Neural cell (in vitro differentiated cells): ENCODE results near the gene PILRA. TPM values are rescaled to one million over a fixed set of nuclear protein-coding genes. Genes with fewer than 3 reads are reported as not detected.

Experiments used
- H2AFZ ChIP-seq: fragments of 200-600, 300-800 bp; sonication (generic), shearing (Covaris generic); 2 replicates; pipeline ENCODE4 v1.6.0; 2014; ENCODE audit warnings: low read depth, mild to moderate bottlenecking, antibody characterized with exemption, low read length, moderate library complexity
- H3F3A ChIP-seq: fragments of 200-600 bp; shearing (Covaris generic); 2 replicates; pipeline ENCODE4 v1.6.1; 2016; ENCODE audit warnings: mild to moderate bottlenecking, moderate library complexity, mixed read lengths, antibody characterized with exemption, low read length; ENCODE audit not compliant: insufficient read depth, poor library complexity, severe bottlenecking
- H3K27ac ChIP-seq: fragments of 200-600, 300-800 bp; sonication (generic), shearing (Covaris generic); 2 replicates; pipeline ENCODE4 v1.5.1; 2014; ENCODE audit warnings: mild to moderate bottlenecking, low read length, moderate library complexity
- H3K27me3 ChIP-seq: fragments of 300-800, 200-600 bp; sonication (generic), shearing (Covaris generic); 2 replicates; pipeline ENCODE4 v1.6.0; 2014; ENCODE audit warnings: mild to moderate bottlenecking, low read depth, low read length, moderate library complexity; ENCODE audit not compliant: insufficient read depth
- H3K36me3 ChIP-seq: fragments of 300-800, 200-600 bp; sonication (generic), shearing (Covaris generic); 2 replicates; pipeline ENCODE4 v1.5.1; 2014; ENCODE audit warnings: mild to moderate bottlenecking, antibody characterized with exemption, low read length, moderate library complexity; ENCODE audit not compliant: insufficient read depth
- H3K4me2 ChIP-seq: fragments of 300-800, 200-600 bp; sonication (generic), shearing (Covaris generic); 2 replicates; pipeline ENCODE4 v1.6.0; 2014; ENCODE audit warnings: mild to moderate bottlenecking, low read length
- H3K4me3 ChIP-seq: fragments of 300-800, 200-600 bp; sonication (generic), shearing (Covaris generic); 2 replicates; pipeline ENCODE4 v1.5.1; 2014; ENCODE audit warnings: mild to moderate bottlenecking, low read length, moderate library complexity
- H3K79me2 ChIP-seq: fragments of 200-600 bp; shearing (Covaris generic); replicated peaks from 2 replicates; pipeline ENCODE4 v1.6.0; 2014; ENCODE audit warnings: mild to moderate bottlenecking, low read length, moderate library complexity; ENCODE audit not compliant: insufficient read depth
- H3K9ac ChIP-seq: fragments of 300-800, 200-600 bp; sonication (generic), shearing (Covaris generic); 2 replicates; pipeline ENCODE4 v1.6.1; 2016; ENCODE audit warnings: mild to moderate bottlenecking, low read length, mixed read lengths
- H3K9me2 ChIP-seq: fragments of 200-600 bp; shearing (Covaris generic); 2 replicates; pipeline ENCODE4 v1.6.1; 2016; ENCODE audit warnings: mild to moderate bottlenecking, low read length, mixed read lengths; ENCODE audit not compliant: insufficient read depth
- H3K9me3 ChIP-seq: fragments of 200-600, 300-800 bp; sonication (generic), shearing (Covaris generic); 2 replicates; pipeline ENCODE4 v1.6.1; 2016; ENCODE audit warnings: mild to moderate bottlenecking, mixed run types, low read length, moderate library complexity, mixed read lengths
- H4K20me1 ChIP-seq: fragments of 200-600 bp; shearing (Covaris generic); 2 replicates; pipeline ENCODE4 v1.6.1; 2016; ENCODE audit warnings: mild to moderate bottlenecking, mixed run types; ENCODE audit not compliant: insufficient read depth
- EP300 ChIP-seq: fragments of 450-650 bp; conservative IDR thresholded peaks from 2 replicates; pipeline ENCODE4 v1.6.1; 2014; ENCODE audit warnings: antibody characterized with exemption, mild to moderate bottlenecking, moderate library complexity; ENCODE audit not compliant: poor library complexity, severe bottlenecking
- EZH2 ChIP-seq: fragments of 200-600, 300-800 bp; shearing (Covaris generic), sonication (generic); IDR thresholded peaks from 2 replicates; pipeline ENCODE4 v1.6.1; 2014; ENCODE audit warnings: antibody characterized with exemption, low read length, borderline replicate concordance, mild to moderate bottlenecking; ENCODE audit not compliant: insufficient read depth, poor library complexity, severe bottlenecking
- MXI1 ChIP-seq: fragments of 450-650 bp; conservative IDR thresholded peaks from 2 replicates; pipeline ENCODE4 v1.6.1; 2014; ENCODE audit warnings: antibody characterized with exemption, mild to moderate bottlenecking; ENCODE audit not compliant: poor library complexity, severe bottlenecking
- POLR2AphosphoS5 ChIP-seq: IDR thresholded peaks from 2 replicates; pipeline ENCODE4 v1.6.1; 2012
- RAD21 ChIP-seq: fragments of 450-650 bp; conservative IDR thresholded peaks from 2 replicates; pipeline ENCODE4 v1.6.1; 2014; ENCODE audit warnings: antibody characterized with exemption, mild to moderate bottlenecking, moderate library complexity
- REST ChIP-seq: IDR thresholded peaks from 2 replicates; pipeline ENCODE4 v1.6.1; 2012; ENCODE audit warnings: borderline replicate concordance
- SMC3 ChIP-seq: fragments of 450-650 bp; conservative IDR thresholded peaks from 2 replicates; pipeline ENCODE4 v1.6.1; 2014; ENCODE audit warnings: antibody characterized with exemption, mild to moderate bottlenecking, moderate library complexity; ENCODE audit not compliant: poor library complexity
- TAF1 ChIP-seq: IDR thresholded peaks from 2 replicates; pipeline ENCODE4 v1.6.1; 2012; ENCODE audit warnings: low read depth
- polyA plus RNA-seq: library from polyadenylated mRNA; depleted of rRNA; stranded (reverse); fragments of >200 nt; gene quantifications from 2 replicates; pipeline ENCODE4 v1.2.3, GENCODE V29; 2014
- TF ChIP-seq, protein P1 (sequence below): fragments of 450-650 bp; IDR thresholded peaks from 2 replicates; pipeline ENCODE4 v1.5.1; 2014; ENCODE audit warnings: antibody characterized with exemption, mild to moderate bottlenecking, moderate library complexity; ENCODE audit not compliant: poor library complexity, severe bottlenecking

PILRA gene
- polyA plus RNA-seq, 1 donor from 2014 or later = 23.7 TPM

GRCh38 chr7:100393233-100393905, 20.1 kb downstream of the PILRA start:
- no peak overlapping the region for H3K4me2 ChIP-seq
- TF ChIP-seq EZH2 (no peak), RAD21 (no peak), EP300 (no peak), TAF1 (no peak), SMC3 (no peak), MXI1 (no peak), REST (no peak), POLR2AphosphoS5 (no peak)
- TF ChIP-seq, protein P1, sequence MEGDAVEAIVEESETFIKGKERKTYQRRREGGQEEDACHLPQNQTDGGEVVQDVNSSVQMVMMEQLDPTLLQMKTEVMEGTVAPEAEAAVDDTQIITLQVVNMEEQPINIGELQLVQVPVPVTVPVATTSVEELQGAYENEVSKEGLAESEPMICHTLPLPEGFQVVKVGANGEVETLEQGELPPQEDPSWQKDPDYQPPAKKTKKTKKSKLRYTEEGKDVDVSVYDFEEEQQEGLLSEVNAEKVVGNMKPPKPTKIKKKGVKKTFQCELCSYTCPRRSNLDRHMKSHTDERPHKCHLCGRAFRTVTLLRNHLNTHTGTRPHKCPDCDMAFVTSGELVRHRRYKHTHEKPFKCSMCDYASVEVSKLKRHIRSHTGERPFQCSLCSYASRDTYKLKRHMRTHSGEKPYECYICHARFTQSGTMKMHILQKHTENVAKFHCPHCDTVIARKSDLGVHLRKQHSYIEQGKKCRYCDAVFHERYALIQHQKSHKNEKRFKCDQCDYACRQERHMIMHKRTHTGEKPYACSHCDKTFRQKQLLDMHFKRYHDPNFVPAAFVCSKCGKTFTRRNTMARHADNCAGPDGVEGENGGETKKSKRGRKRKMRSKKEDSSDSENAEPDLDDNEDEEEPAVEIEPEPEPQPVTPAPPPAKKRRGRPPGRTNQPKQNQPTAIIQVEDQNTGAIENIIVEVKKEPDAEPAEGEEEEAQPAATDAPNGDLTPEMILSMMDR = no peak
- no peak overlapping the region for H3K4me3 ChIP-seq
- H3F3A ChIP-seq = no peaks in the 10 kb centered on the region
- no peak overlapping the region for H3K9ac ChIP-seq
- H3K9me2 ChIP-seq = no peaks in the 10 kb centered on the region
- H3K36me3 ChIP-seq = no peaks in the 10 kb centered on the region
- no peaks in the 10 kb centered on the region for H3K9me3 ChIP-seq
- no peaks in the 10 kb centered on the region for H3K27me3 ChIP-seq
- H3K79me2 ChIP-seq = no peaks in the 10 kb centered on the region
- no peak overlapping the region for H3K27ac ChIP-seq
- H4K20me1 ChIP-seq = no peaks in the 10 kb centered on the region
- H2AFZ ChIP-seq = no peak overlapping the region

DNA sequence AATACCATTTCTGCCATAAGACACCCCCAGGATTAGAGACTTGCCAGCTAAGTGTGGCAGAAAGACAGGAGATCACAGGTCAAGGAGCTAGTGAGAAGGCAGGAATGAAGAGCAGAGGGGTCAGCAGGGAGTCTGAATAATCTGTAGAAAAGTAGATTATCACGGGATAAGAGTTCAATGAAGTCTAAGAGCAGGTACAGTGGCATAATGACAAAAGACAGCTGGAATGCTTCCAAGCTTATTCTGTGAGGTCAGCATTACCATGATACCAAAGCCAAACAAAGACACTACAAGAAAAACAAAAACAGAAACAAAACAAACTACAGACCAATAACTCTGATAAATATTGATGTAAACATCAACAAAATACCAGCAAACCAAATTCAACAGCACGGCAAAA, 20.8 kb downstream of the PILRA start:
- Histone ChIP-seq H3K27me3 (no peaks in the 10 kb centered on the region), H3K4me3 (no peak overlapping the region), H3K9me3 (no peaks in the 10 kb centered on the region), H3F3A (no peaks in the 10 kb centered on the region), H3K79me2 (no peaks in the 10 kb centered on the region), H3K9ac (no peak overlapping the region), H2AFZ (no peak overlapping the region), H3K4me2 (no peak overlapping the region), H3K36me3 (no peaks in the 10 kb centered on the region), H3K27ac (no peak overlapping the region), H3K9me2 (no peaks in the 10 kb centered on the region), H4K20me1 (no peaks in the 10 kb centered on the region)
- no peak for TF ChIP-seq EP300
- no peak for TF ChIP-seq TAF1
- no peak for TF ChIP-seq MXI1
- no peak for TF ChIP-seq RAD21
- TF ChIP-seq REST = no peak
- TF ChIP-seq SMC3 = no peak
- no peak for TF ChIP-seq EZH2
- TF ChIP-seq POLR2AphosphoS5 = no peak
